GM10266 (cell line): Measurements from ENCODE around the gene DCUN1D1.

ENCODE experiments used
- DNase-seq: peaks from one replicate; pipeline ENCODE4 v3.0.0; 2012; ENCODE audit errors: extremely low spot score
- CTCF ChIP-seq: IDR thresholded peaks from 2 replicates; pipeline ENCODE4 v1.5.1; 2012; ENCODE audit warnings: mild to moderate bottlenecking, low read depth; ENCODE audit not compliant: control insufficient read depth, insufficient read depth; ENCODE audit errors: missing control alignments

DCUN1D1 gene

GRCh38 chr3:182989566-182989965, 9.2 kb upstream of the DCUN1D1 start:
- DNase-seq = no peak
- TF ChIP-seq CTCF = no peak

GRCh38 chr3:182986021-182986420, 5.7 kb upstream of the DCUN1D1 start:
- no peak for TF ChIP-seq CTCF
- no peak for DNase-seq

GRCh38 chr3:182983876-182984275, 3.5 kb upstream of the DCUN1D1 start:
- no peak for DNase-seq
- no peak for TF ChIP-seq CTCF

- no peak for TF ChIP-seq CTCF
- peak; percentile 38 for DNase-seq
Measured at GRCh38 chr3:182981038-182981380, 671 bp upstream of the DCUN1D1 start.

GRCh38 chr3:182979674-182980191, 605 bp downstream of the DCUN1D1 start:
- TF ChIP-seq CTCF = no peak
- peak; percentile 58 for DNase-seq

GRCh38 chr3:182979103-182979673, 1.1 kb downstream of the DCUN1D1 start:
- TF ChIP-seq CTCF = no peak
- no peak for DNase-seq

GRCh38 chr3:182978387-182978786, 2.0 kb downstream of the DCUN1D1 start:
- no peak for DNase-seq
- TF ChIP-seq CTCF = no peak
